ENCODE measurements around the gene RFPL4A.

GRCh38 chr19:55712804-55713631 lies 45.9 kb upstream of the RFPL4A start:
- TF ChIP-seq REST (IDR thresholded peaks at IDR 0.05; ENCODE audit: borderline replicate concordance) (no peak), EP300 (conservative IDR thresholded peaks at IDR 0.05; ENCODE audit: poor library complexity, severe bottlenecking) (no peak)
